ENCODE results near the gene KMT5B.

The KMT5B gene

DNA sequence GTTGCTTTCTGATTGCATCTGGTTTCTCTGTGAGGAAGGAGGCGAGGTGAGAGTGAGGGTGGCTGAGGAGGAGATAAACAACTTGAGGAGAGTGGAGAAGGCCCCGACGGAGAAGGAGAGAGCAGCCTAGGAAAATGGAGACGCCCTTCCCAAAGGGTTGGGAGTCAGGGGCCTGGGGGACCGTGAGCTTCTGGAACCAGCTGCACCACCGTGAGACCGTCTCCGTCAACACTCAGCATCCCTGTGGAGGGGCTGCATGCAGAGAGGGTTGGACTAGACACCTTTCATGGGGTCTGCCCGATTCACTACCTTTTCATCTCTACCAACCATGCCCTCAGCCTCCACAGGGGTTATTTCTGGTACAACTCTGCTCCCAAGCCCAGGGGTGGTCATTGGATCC, 13.3 kb upstream of the KMT5B start:
- TF ChIP-seq, protein P1, sequence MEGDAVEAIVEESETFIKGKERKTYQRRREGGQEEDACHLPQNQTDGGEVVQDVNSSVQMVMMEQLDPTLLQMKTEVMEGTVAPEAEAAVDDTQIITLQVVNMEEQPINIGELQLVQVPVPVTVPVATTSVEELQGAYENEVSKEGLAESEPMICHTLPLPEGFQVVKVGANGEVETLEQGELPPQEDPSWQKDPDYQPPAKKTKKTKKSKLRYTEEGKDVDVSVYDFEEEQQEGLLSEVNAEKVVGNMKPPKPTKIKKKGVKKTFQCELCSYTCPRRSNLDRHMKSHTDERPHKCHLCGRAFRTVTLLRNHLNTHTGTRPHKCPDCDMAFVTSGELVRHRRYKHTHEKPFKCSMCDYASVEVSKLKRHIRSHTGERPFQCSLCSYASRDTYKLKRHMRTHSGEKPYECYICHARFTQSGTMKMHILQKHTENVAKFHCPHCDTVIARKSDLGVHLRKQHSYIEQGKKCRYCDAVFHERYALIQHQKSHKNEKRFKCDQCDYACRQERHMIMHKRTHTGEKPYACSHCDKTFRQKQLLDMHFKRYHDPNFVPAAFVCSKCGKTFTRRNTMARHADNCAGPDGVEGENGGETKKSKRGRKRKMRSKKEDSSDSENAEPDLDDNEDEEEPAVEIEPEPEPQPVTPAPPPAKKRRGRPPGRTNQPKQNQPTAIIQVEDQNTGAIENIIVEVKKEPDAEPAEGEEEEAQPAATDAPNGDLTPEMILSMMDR (IDR thresholded peaks at IDR 0.05; ENCODE audit: insufficient read depth, low read length, poor library complexity, severe bottlenecking) = no peak
- H3K27me3 ChIP-seq (replicated peaks; ENCODE audit: control insufficient read depth, insufficient read depth, low read length) = no peaks in the 10 kb centered on the region

DNA sequence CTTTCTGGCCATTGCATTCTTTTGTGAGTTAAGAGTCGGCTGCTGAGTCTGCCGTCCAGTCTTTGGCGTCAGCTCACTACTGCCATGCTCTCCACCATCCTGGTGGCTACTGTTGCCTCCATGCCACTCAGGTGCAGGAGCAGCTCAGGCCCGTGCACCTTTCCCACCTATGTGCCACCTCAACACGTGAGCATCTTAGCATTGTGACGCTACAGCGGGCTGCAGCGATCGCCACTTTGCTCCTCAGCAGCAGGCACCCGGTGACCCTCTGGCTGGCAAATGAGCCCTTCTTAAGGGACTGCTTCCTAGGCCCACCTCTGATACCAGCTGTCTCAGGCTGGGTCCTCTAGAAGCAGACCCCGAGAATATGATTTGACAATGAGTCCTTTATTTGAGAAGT, 11.5 kb upstream of the KMT5B start:
- TF ChIP-seq, protein P1 (IDR thresholded peaks at IDR 0.05; ENCODE audit: insufficient read depth, low read length, poor library complexity, severe bottlenecking) = no peak
- Histone ChIP-seq H3K27me3 (replicated peaks; ENCODE audit: control insufficient read depth, insufficient read depth, low read length) (no peaks in the 10 kb centered on the region), H3K36me3 (ENCODE audit: control insufficient read depth, insufficient read depth, low read length) (no peaks in the 10 kb centered on the region), H3K4me3 (replicated peaks; ENCODE audit: low read depth, low read length) (no peak overlapping the region)
- DNase-seq (ENCODE audit: extremely low read depth, insufficient read length) = no peak

More for the DNA sequence above, 13.3 kb upstream of the KMT5B start:
- H3K4me3 ChIP-seq (replicated peaks; ENCODE audit: low read depth, low read length) = no peak overlapping the region
- DNase-seq (ENCODE audit: extremely low read depth, insufficient read length) = no peak
- no peaks in the 10 kb centered on the region for H3K36me3 ChIP-seq (ENCODE audit: control insufficient read depth, insufficient read depth, low read length)

DNA sequence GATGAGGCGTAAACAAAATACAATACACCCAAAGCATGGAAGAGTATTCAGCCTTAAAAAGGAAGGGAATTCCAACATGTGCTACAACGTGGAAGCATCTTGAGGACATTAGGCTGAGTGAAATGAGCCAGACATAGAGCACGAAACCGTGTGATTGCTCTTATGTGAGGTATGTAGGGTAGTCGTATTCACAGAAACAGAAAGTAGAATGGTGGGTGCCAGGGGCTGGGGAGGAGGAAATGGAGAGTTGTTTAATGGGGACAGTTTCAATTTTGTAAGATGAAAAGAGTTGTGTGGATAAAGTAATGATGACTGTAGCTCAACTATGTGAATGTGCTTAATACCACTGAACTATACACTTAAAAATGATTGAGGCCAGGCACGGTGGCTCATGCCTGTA, 10.2 kb upstream of the KMT5B start:
- no peak for DNase-seq (ENCODE audit: extremely low read depth, insufficient read length)
- no peaks in the 10 kb centered on the region for H3K27me3 ChIP-seq (replicated peaks; ENCODE audit: control insufficient read depth, insufficient read depth, low read length)
- no peak overlapping the region for H3K4me3 ChIP-seq (replicated peaks; ENCODE audit: low read depth, low read length)
- TF ChIP-seq, protein P1 (IDR thresholded peaks at IDR 0.05; ENCODE audit: insufficient read depth, low read length, poor library complexity, severe bottlenecking) = no peak
- H3K36me3 ChIP-seq (ENCODE audit: control insufficient read depth, insufficient read depth, low read length) = no peaks in the 10 kb centered on the region

DNA sequence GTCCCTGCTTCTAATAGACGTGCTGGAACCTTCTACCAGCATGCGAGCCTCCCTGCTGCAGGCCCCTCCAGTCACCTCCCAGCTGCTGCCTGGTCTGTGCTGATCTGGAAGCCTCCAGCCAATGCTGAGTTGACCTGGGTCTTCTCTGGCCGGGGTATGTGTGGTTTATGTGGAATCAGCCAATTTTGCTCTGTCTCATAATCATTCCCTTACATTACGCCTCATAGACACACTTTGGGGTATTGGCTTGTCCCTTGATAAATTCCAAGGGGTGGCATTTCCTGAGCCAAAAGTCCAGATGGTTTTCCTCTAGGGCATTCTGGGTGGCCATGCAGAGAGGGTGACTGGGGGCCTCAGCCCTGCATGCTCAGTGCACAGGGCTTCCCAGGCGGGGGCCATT, 8.3 kb upstream of the KMT5B start:
- DNase-seq (ENCODE audit: extremely low read depth, insufficient read length) = no peak
- TF ChIP-seq, protein P1 (IDR thresholded peaks at IDR 0.05; ENCODE audit: insufficient read depth, low read length, poor library complexity, severe bottlenecking) = no peak
- Histone ChIP-seq H3K4me3 (replicated peaks; ENCODE audit: low read depth, low read length) (no peak overlapping the region), H3K27me3 (replicated peaks; ENCODE audit: control insufficient read depth, insufficient read depth, low read length) (no peaks in the 10 kb centered on the region), H3K36me3 (ENCODE audit: control insufficient read depth, insufficient read depth, low read length) (no peaks in the 10 kb centered on the region)

DNA sequence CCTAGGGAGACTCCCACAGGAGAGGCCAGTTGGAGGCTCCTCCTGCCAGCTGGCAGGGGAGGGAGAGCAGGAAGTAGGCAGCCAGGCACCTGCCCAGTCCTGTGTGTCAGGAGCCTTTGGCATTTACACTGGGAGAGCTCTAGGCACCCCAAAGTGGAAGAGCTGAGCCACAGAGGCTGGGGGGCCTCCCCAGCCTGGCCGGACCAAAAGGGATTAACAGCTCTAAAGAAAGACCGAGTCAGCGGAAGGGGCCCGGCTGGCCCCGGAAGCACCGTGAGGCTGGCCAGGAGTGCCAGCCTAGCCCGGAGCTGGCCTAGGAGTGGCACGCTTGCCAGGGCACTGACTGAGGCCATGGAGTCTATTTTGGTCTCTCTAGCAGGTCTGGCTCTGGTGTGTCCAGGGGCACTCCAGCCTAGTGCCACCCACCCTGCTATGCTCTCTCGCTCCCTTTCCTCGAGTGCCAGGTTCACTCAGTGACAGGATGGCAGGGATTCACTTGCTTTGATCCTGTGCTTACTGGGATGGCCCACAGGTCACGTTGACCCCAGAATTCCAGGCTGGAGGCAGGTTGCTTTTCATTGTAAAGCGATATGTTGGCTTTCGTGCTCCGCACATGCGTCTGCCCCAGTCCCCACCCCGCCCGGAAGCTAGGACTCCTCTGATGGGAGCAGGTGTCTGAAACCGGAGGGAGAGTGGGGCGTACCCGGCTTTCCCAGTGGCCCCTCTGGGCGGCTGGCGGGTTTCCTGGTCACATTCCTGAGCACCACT, 3.3 kb upstream of the KMT5B start:
- H3K4me3 ChIP-seq (replicated peaks; ENCODE audit: low read depth, low read length) = no peak overlapping the region
- DNase-seq (ENCODE audit: extremely low read depth, insufficient read length) = no peak
- TF ChIP-seq, protein P1 (IDR thresholded peaks at IDR 0.05; ENCODE audit: insufficient read depth, low read length, poor library complexity, severe bottlenecking) = no peak

More for the DNA sequence above, 3.3 kb upstream of the KMT5B start:
- Histone ChIP-seq H3K27me3 (replicated peaks; ENCODE audit: control insufficient read depth, insufficient read depth, low read length) (peaks cover 4% of the 10 kb centered on the region; the same call in 1 of the 2 replicates), H3K36me3 (ENCODE audit: control insufficient read depth, insufficient read depth, low read length) (no peaks in the 10 kb centered on the region)

Data from GM06990 (cell line).